WTC11 (cell line): ENCODE results near the gene SLC2A9. TPM values are rescaled to one million over a fixed set of nuclear protein-coding genes. Genes with fewer than 3 reads are reported as not detected.

Experiments used
- ATAC-seq: fragments of 200-7000 bp; cut with Tn5 transposase; 2 replicates; pipeline ENCODE4 v1.10.0; 2021; ENCODE audit warnings: mild to moderate bottlenecking, moderate library complexity
- CTCF ChIA-PET: fragments of 300-600 bp; sonication (Branson Sonifier 250); formaldehyde crosslinking; loops from one replicate; lab custom pipeline; 2021; ENCODE audit warnings: antibody characterized with exemption; lab: Charles Lee
- POLR2A ChIA-PET: fragments of 350-600 bp; sonication (Branson Sonifier 250); formaldehyde crosslinking; loops from one replicate; lab custom pipeline; 2021; ENCODE audit warnings: antibody characterized with exemption; lab: Charles Lee
- DNase-seq: peaks from one replicate; pipeline ENCODE4 v3.0.0; 2021; ENCODE audit warnings: low spot score
- H3K27ac Mint-ChIP-seq: 2 replicates; pipeline ENCODE4 v1.8.0; 2021; ENCODE audit warnings: mixed read lengths
- H3K27me3 Mint-ChIP-seq: 2 replicates; pipeline ENCODE4 v1.8.0; 2021; ENCODE audit warnings: low read depth, mild to moderate bottlenecking, moderate library complexity, mixed read lengths
- H3K36me3 Mint-ChIP-seq: 2 replicates; pipeline ENCODE4 v1.8.0; 2021; ENCODE audit warnings: mixed read lengths
- H3K4me1 Mint-ChIP-seq: 2 replicates; pipeline ENCODE4 v1.8.0; 2022; ENCODE audit warnings: mixed read lengths
- H3K4me3 Mint-ChIP-seq: 2 replicates; pipeline ENCODE4 v1.8.0; 2021; ENCODE audit warnings: mild to moderate bottlenecking, moderate library complexity, mixed read lengths
- H3K9me3 Mint-ChIP-seq: 2 replicates; pipeline ENCODE4 v1.8.0; 2021; ENCODE audit warnings: mixed read lengths
- ATF1 ChIP-seq: sonication (generic); formaldehyde crosslinking; IDR thresholded peaks from 2 replicates; pipeline ENCODE4 v1.8.1; 2023; ENCODE audit warnings: mild to moderate bottlenecking, moderate library complexity, missing genetic modification reagents
- CTCF ChIP-seq: fragments of 200-600 bp; IDR thresholded peaks from 2 replicates; pipeline ENCODE4 v1.8.0; 2022; ENCODE audit warnings: antibody characterized with exemption
- EMX1 ChIP-seq: fragments of 250-450 bp; sonication (Bioruptor Pico); IDR thresholded peaks from 2 replicates; pipeline ENCODE4 v1.8.0; 2021; ENCODE audit warnings: mild to moderate bottlenecking
- ESRRA ChIP-seq: sonication (generic); formaldehyde crosslinking; IDR thresholded peaks from 2 replicates; pipeline ENCODE4 v1.8.1; 2022; ENCODE audit warnings: mild to moderate bottlenecking, missing genetic modification reagents, borderline replicate concordance
- ETV6 ChIP-seq: sonication (generic); formaldehyde crosslinking; IDR thresholded peaks from 2 replicates; pipeline ENCODE4 v1.8.1; 2022; ENCODE audit warnings: mild to moderate bottlenecking, missing genetic modification reagents
- GABPB1 ChIP-seq: sonication (generic); formaldehyde crosslinking; IDR thresholded peaks from 2 replicates; pipeline ENCODE4 v1.8.1; 2023; ENCODE audit warnings: mild to moderate bottlenecking, missing genetic modification reagents
- IRF2 ChIP-seq: sonication (generic); formaldehyde crosslinking; IDR thresholded peaks from 2 replicates; pipeline ENCODE4 v1.8.0; 2022; ENCODE audit warnings: low read depth, missing genetic modification reagents, borderline replicate concordance
- JAZF1 ChIP-seq: fragments of 250-450 bp; sonication (Bioruptor Pico); IDR thresholded peaks from 2 replicates; pipeline ENCODE4 v1.9.0; 2021; ENCODE audit warnings: moderate library complexity, mild to moderate bottlenecking, inconsistent platforms
- JUN ChIP-seq: sonication (generic); formaldehyde crosslinking; IDR thresholded peaks from 2 replicates; pipeline ENCODE4 v1.8.0; 2023; ENCODE audit warnings: mild to moderate bottlenecking, missing genetic modification reagents
- MYBL2 ChIP-seq: sonication (generic); formaldehyde crosslinking; IDR thresholded peaks from 2 replicates; pipeline ENCODE4 v1.8.1; 2023; ENCODE audit warnings: mild to moderate bottlenecking, moderate library complexity, missing genetic modification reagents
- NR1H2 ChIP-seq: sonication (generic); formaldehyde crosslinking; IDR thresholded peaks from 2 replicates; pipeline ENCODE4 v1.9.0; 2021; ENCODE audit warnings: mild to moderate bottlenecking, moderate library complexity, missing genetic modification reagents
- PRRX2 ChIP-seq: fragments of 250-450 bp; sonication (Bioruptor Pico); IDR thresholded peaks from 2 replicates; pipeline ENCODE4 v1.8.0; 2021; ENCODE audit warnings: mild to moderate bottlenecking
- TCF7 ChIP-seq: sonication (generic); formaldehyde crosslinking; IDR thresholded peaks from 2 replicates; pipeline ENCODE4 v1.8.0; 2022; ENCODE audit warnings: mild to moderate bottlenecking, low read depth, missing genetic modification reagents, moderate library complexity
- ZBTB21 ChIP-seq: sonication (generic); formaldehyde crosslinking; IDR thresholded peaks from 2 replicates; pipeline ENCODE4 v1.8.1; 2023; ENCODE audit warnings: mild to moderate bottlenecking, missing genetic modification reagents, borderline replicate concordance
- ZNF425 ChIP-seq: fragments of 250-450 bp; sonication (Bioruptor Pico); conservative IDR thresholded peaks from 2 replicates; pipeline ENCODE4 v1.9.0; 2021; ENCODE audit warnings: mild to moderate bottlenecking
- total RNA-seq: library from RNA; stranded (reverse); gene quantifications from 3 replicates; pipeline ENCODE4 v1.2.3, GENCODE V29; 2021
- TF ChIP-seq, protein P1 (sequence below): fragments of 250-450 bp; sonication (Bioruptor Pico); IDR thresholded peaks from 2 replicates; pipeline ENCODE4 v1.9.0; 2021; ENCODE audit warnings: mild to moderate bottlenecking
- TF ChIP-seq, protein P2 (sequence below): sonication (generic); formaldehyde crosslinking; IDR thresholded peaks from 2 replicates; pipeline ENCODE4 v1.8.0; 2022; ENCODE audit warnings: mild to moderate bottlenecking, missing genetic modification reagents
- TF ChIP-seq, protein P3 (sequence below): sonication (generic); formaldehyde crosslinking; IDR thresholded peaks from 2 replicates; pipeline ENCODE4 v1.8.0; 2022; ENCODE audit warnings: mild to moderate bottlenecking, missing genetic modification reagents
- TF ChIP-seq, protein P4 (sequence below): sonication (generic); formaldehyde crosslinking; IDR thresholded peaks from 2 replicates; pipeline ENCODE4 v1.8.1; 2022; ENCODE audit warnings: mild to moderate bottlenecking, missing genetic modification reagents, moderate library complexity, borderline replicate concordance
- TF ChIP-seq, protein P5 (sequence below): sonication (generic); formaldehyde crosslinking; IDR thresholded peaks from 2 replicates; pipeline ENCODE4 v1.8.1; 2022; ENCODE audit warnings: low read depth, mild to moderate bottlenecking, moderate library complexity, missing genetic modification reagents, borderline replicate concordance
- TF ChIP-seq, protein P6 (sequence below): sonication (generic); formaldehyde crosslinking; IDR thresholded peaks from 2 replicates; pipeline ENCODE4 v1.8.0; 2022; ENCODE audit warnings: mild to moderate bottlenecking, missing genetic modification reagents

Gene SLC2A9
- total RNA-seq, 1 experiment from 2014 or later: not detected

DNA sequence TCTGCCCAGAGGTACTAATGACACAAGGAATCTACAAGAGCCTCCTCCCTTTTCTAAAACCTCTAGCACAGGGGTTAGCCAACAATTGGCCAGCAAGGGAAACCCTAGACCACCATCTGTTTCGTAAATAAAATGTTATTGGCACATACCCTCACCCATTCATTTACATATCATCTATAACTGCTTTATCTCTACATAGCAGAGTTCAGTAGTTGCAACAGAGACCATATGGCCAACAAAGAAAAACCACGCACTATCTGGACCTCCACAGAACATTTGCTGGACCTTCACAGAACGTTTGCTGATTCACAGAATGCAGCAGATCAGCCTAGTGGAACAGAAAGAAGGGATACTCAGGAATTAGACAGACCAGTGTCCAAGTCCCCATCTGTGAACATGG lies 9.4 kb downstream of the SLC2A9 start (continued):
- no peak for TF ChIP-seq ZNF425 (CRISPR knock-in tag)
- no peak for TF ChIP-seq EMX1 (CRISPR knock-in tag)
- TF ChIP-seq GABPB1 (CRISPR knock-in tag): no peak
- no peak for TF ChIP-seq IRF2 (CRISPR knock-in tag)
- TF ChIP-seq, protein P1, sequence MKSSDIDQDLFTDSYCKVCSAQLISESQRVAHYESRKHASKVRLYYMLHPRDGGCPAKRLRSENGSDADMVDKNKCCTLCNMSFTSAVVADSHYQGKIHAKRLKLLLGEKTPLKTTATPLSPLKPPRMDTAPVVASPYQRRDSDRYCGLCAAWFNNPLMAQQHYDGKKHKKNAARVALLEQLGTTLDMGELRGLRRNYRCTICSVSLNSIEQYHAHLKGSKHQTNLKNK (CRISPR knock-in tag): no peak
- TF ChIP-seq, protein P2, sequence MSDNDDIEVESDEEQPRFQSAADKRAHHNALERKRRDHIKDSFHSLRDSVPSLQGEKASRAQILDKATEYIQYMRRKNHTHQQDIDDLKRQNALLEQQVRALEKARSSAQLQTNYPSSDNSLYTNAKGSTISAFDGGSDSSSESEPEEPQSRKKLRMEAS (CRISPR knock-in tag): no peak
- TF ChIP-seq, protein P3, sequence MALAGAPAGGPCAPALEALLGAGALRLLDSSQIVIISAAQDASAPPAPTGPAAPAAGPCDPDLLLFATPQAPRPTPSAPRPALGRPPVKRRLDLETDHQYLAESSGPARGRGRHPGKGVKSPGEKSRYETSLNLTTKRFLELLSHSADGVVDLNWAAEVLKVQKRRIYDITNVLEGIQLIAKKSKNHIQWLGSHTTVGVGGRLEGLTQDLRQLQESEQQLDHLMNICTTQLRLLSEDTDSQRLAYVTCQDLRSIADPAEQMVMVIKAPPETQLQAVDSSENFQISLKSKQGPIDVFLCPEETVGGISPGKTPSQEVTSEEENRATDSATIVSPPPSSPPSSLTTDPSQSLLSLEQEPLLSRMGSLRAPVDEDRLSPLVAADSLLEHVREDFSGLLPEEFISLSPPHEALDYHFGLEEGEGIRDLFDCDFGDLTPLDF (CRISPR knock-in tag): no peak
- TF ChIP-seq JUN: no peak
- no peak for TF ChIP-seq ATF1 (CRISPR knock-in tag)

DNA sequence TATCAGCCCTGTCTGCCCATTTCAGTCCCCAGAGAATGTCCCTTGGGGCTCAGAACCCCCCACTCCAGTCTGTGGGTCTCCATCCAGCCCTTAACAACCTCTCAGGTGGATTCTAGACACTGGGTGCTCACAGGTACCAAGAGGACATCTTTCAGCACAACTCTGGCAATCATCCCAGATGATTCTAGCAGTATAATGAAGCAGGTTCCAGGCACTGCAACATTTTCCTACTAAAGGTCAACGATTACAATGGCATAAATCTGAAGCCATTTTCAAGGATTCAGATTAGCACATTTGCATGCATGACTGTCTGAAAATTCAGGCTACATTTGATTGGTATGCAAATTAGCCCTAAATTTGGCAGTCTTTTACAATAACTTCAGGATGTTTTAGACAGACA lies 10.0 kb downstream of the SLC2A9 start:
- H3K27me3 Mint-ChIP-seq: peaks cover 2% of the 10 kb centered on the region; the same call in 1 of the 2 replicates
- DNase-seq (no peak), ATAC-seq (no peak)
- no peak overlapping the region for H3K27ac Mint-ChIP-seq
- no peaks in the 10 kb centered on the region for H3K9me3 Mint-ChIP-seq
- CTCF ChIA-PET: no interaction called here
- H3K4me3 Mint-ChIP-seq: no peak overlapping the region
- POLR2A ChIA-PET: no interaction called here
- peaks cover 13% of the 10 kb centered on the region for H3K4me1 Mint-ChIP-seq
- H3K36me3 Mint-ChIP-seq: no peaks in the 10 kb centered on the region
- TF ChIP-seq, protein P4, sequence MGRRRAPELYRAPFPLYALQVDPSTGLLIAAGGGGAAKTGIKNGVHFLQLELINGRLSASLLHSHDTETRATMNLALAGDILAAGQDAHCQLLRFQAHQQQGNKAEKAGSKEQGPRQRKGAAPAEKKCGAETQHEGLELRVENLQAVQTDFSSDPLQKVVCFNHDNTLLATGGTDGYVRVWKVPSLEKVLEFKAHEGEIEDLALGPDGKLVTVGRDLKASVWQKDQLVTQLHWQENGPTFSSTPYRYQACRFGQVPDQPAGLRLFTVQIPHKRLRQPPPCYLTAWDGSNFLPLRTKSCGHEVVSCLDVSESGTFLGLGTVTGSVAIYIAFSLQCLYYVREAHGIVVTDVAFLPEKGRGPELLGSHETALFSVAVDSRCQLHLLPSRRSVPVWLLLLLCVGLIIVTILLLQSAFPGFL (CRISPR knock-in tag): no peak
- TF ChIP-seq ZBTB21 (CRISPR knock-in tag) (no peak), TCF7 (no peak), ESRRA (CRISPR knock-in tag) (no peak), JAZF1 (CRISPR knock-in tag) (no peak), PRRX2 (CRISPR knock-in tag) (no peak), CTCF (no peak), ETV6 (CRISPR knock-in tag) (no peak), NR1H2 (CRISPR knock-in tag) (no peak), MYBL2 (CRISPR knock-in tag) (no peak)
- TF ChIP-seq, protein P5, sequence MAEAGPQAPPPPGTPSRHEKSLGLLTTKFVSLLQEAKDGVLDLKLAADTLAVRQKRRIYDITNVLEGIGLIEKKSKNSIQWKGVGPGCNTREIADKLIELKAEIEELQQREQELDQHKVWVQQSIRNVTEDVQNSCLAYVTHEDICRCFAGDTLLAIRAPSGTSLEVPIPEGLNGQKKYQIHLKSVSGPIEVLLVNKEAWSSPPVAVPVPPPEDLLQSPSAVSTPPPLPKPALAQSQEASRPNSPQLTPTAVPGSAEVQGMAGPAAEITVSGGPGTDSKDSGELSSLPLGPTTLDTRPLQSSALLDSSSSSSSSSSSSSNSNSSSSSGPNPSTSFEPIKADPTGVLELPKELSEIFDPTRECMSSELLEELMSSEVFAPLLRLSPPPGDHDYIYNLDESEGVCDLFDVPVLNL (CRISPR knock-in tag): no peak
- TF ChIP-seq, protein P6, sequence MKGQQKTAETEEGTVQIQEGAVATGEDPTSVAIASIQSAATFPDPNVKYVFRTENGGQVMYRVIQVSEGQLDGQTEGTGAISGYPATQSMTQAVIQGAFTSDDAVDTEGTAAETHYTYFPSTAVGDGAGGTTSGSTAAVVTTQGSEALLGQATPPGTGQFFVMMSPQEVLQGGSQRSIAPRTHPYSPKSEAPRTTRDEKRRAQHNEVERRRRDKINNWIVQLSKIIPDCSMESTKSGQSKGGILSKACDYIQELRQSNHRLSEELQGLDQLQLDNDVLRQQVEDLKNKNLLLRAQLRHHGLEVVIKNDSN: no peak
